Spleen (tissue), 11 donors: ENCODE results near the gene ZBTB7C. TPM values are rescaled to one million over a fixed set of nuclear protein-coding genes. Genes with fewer than 3 reads are reported as not detected.

Source experiments
- DNase-seq: peaks from one replicate; pipeline ENCODE4 v3.0.0-alpha.2; 2020
- H3K27ac ChIP-seq, 8 donors: fragments of 200-600 bp; sonication (generic) in 7 of 8; 1 replicate in 4 of 8; 2 replicates in 4 of 8; pipeline versions ENCODE4 v1.5.0 to v1.8.0; 2016 to 2021; ENCODE audit warnings: inconsistent platforms in 4 of 8, mild to moderate bottlenecking in 4 of 8, moderate library complexity in 1 of 8
- H3K27me3 ChIP-seq, 7 donors: fragments of 200-600 bp; sonication (generic) in 6 of 7; replicated peaks in 1 of 7; 1 replicate in 4 of 7; 2 replicates in 3 of 7; pipeline versions ENCODE4 v1.5.0 to v1.8.0; 2016 to 2021; ENCODE audit warnings: inconsistent platforms in 3 of 7, mild to moderate bottlenecking in 1 of 7
- H3K36me3 ChIP-seq, 6 donors: fragments of 200-600 bp; sonication (generic) in 5 of 6; 1 replicate in 4 of 6; 2 replicates in 2 of 6; pipeline versions ENCODE4 v1.5.0 to v1.8.0; 2016 to 2021; ENCODE audit warnings: inconsistent platforms in 2 of 6
- H3K4me1 ChIP-seq, 6 donors: fragments of 200-600 bp; sonication (generic) in 5 of 6; 1 replicate in 3 of 6; 2 replicates in 3 of 6; pipeline versions ENCODE4 v1.5.0 to v1.8.0; 2016 to 2021; ENCODE audit warnings: inconsistent platforms in 3 of 6
- H3K4me3 ChIP-seq, 8 donors: fragments of 200-600 bp; sonication (generic) in 7 of 8; 1 replicate in 4 of 8; 2 replicates in 4 of 8; pipeline versions ENCODE4 v1.5.0 to v1.8.0; 2016 to 2021; ENCODE audit warnings: inconsistent platforms in 4 of 8, mild to moderate bottlenecking in 4 of 8, moderate library complexity in 2 of 8
- H3K9me3 ChIP-seq, 8 donors: fragments of 200-600 bp; sonication (generic) in 7 of 8; 1 replicate in 4 of 8; 2 replicates in 4 of 8; pipeline versions ENCODE4 v1.5.0 to v1.8.0; 2016 to 2021; ENCODE audit warnings: inconsistent platforms in 4 of 8
- CTCF ChIP-seq, 11 experiments: fragments of 200-600 bp in 7 of 11; fragments of 450-650 bp in 4 of 11; sonication (generic) in 4 of 11; IDR thresholded peaks in 8 of 11; conservative IDR thresholded peaks in 3 of 11; 1 replicate in 7 of 11; 2 replicates in 4 of 11; pipeline versions ENCODE4 v1.4.0 to v1.8.0; 2016 to 2021; ENCODE audit warnings: antibody characterized with exemption in 11 of 11, inconsistent platforms in 4 of 11, mild to moderate bottlenecking in 1 of 11
- POLR2A ChIP-seq, 3 donors: fragments of 450-650 bp; IDR thresholded peaks; one replicate each; pipeline ENCODE4 v1.5.1; 2017; ENCODE audit warnings: antibody characterized with exemption in 3 of 3, mild to moderate bottlenecking in 1 of 3
- POLR2AphosphoS5 ChIP-seq, 3 donors: sonication (generic); formaldehyde crosslinking; IDR thresholded peaks; one replicate each; pipeline ENCODE4 v1.5.1; 2017; ENCODE audit warnings: antibody characterized with exemption in 3 of 3
- WGBS, 5 donors: extraction: QIAGEN DNeasy Blood & Tissue Kit in 3 of 5; methylation state at CpG; one replicate each; pipeline versions ENCODE4 v1.1.5 to v1.1.7; 2013 to 2018; 5-methylcytosine and 5-hydroxymethylcytosine counted together
- intact Hi-C: fragments of 100-400 bp; cut with DNase I; formaldehyde crosslinking; loops from one replicate; pipeline ENCODE4 v1.15.0; 2023; ENCODE audit warnings: low total_unique reads
- polyA plus RNA-seq, 3 donors: library from polyadenylated mRNA; stranded (reverse); fragments of 200-250 nt; gene quantifications; one replicate each; pipeline ENCODE4 v1.2.1, GENCODE V29; 2013
- total RNA-seq, 7 donors: library from RNA; depleted of rRNA in 3 of 7; stranded (reverse); fragments of >200 nt in 3 of 7; fragmentation: NEBNext Ultra II Directional in 4 of 7; extraction: Animal tissue kit (Norgen Biotek cat#: 25700) in 4 of 7; gene quantifications; one replicate each; pipeline versions ENCODE4 v1.1.0 to v1.2.1, GENCODE V29; 2016 to 2021
- donor health status: healthy with polysubstance abuse.
- donor health status: DM: no; HTN: no; CAD: no; lungs with moderate emphysema.
- donor health status: DM: no; HTN: no; CAD: no.
- donor health status: Bipolar disorder and iron deficiency.
- donor health status: healthy.
- donor health status: DM: no; HTN: no; CAD: no.
- donor health status: DM: yes; HTN: yes; CAD: no.

The ZBTB7C gene
- total and polyA plus RNA-seq, 10 donors = 1.00 to 64.2 (median 18.8) TPM

DNA sequence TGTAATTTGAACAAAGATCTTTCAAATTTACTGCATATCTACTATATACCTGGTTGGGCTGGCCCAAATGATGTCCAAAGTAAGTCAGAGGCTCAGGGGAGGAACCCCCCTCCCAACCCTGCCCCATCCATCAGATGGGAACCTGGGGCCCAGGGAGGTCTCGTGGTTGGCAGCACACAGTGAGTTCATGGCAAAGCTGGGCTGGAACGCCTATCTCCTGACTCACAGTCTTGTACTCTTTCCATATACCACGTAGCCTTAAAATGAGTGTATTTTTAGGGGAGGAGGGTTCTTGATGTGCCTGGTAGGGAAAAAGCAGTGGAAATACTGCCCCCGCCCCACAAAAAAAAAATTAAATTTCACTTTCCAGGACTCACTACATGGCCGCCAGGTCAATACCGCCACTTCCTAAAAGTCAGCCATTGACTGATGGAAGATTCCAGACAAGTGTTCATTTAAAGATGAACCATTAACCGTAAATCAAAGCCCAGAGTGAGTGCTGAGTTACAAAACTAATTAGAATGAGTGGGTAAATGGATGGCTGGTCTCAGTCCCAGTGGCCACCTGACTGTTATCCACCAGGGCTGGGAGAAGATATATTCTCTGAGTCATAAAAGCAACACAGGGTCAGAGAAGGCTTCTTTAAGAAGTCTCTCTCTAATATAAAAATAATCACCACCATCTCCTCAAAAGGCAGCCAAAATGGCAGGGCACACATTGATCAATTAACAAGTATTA lies 80.5 kb downstream of the ZBTB7C start:
- H3K4me3 ChIP-seq = no peak overlapping the region
- H3K27me3 ChIP-seq = peaks cover 0 to 3% (median 0%) of the 10 kb centered on the region in 7 donors
- no peak for TF ChIP-seq CTCF (IDR thresholded peaks at IDR 0.05 in 8 of 11, conservative IDR thresholded peaks at IDR 0.05 in 3 of 11)
- no peak for TF ChIP-seq POLR2AphosphoS5 (IDR thresholded peaks at IDR 0.05)
- no peak for TF ChIP-seq POLR2A (IDR thresholded peaks at IDR 0.05)
- H3K9me3 ChIP-seq = no peaks in the 10 kb centered on the region
- 83 to 93% (median 87%) methylated on average over 7 of the region's 7 CpGs for WGBS, 5 donors
- H3K4me1 ChIP-seq = peaks cover 2 to 10% (median 6%) of the 10 kb centered on the region in 6 donors
- intact Hi-C loops = no loop called here
- no peaks in the 10 kb centered on the region for H3K36me3 ChIP-seq
- peak; percentile 27 for DNase-seq
- no peak overlapping the region for H3K27ac ChIP-seq

DNA sequence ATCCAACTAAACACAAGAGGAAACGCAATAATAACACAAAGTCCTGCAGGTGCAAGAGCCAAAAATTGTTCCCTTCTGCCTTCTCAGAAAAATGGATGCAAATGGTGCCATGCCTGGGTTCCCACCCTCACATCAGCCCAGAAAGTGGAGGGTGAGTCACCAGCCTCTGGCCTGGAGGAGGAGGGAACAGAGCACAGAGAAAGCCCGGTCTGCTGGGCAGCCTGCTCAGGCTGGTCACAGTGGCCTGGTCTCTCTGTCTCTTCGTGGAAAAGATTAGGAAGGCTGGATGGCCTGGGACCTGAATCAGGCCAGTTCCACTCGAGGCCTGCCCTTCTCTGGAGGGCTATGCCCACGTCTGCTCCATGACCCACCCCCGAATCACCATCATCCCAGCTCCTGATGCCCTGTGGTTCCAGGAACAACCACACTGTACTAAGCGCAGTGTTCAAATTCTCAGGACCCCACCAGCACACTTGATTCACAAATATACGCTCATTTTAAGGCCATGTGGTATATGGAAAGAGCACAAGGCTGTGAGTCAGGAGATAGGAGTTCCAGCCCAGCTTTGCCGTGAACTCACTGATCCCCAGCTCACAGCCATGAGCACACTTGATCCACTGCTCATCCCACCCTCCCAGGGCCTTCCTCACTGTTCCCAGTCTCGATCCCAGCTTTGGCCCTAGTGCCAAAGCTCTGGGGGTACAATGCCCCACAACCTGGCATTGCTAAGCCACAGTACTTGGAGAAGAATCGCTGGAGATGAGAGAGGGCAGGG lies 82.1 kb downstream of the ZBTB7C start:
- TF ChIP-seq POLR2AphosphoS5 (IDR thresholded peaks at IDR 0.05) (no peak), POLR2A (IDR thresholded peaks at IDR 0.05) (no peak), CTCF (IDR thresholded peaks at IDR 0.05 in 8 of 11, conservative IDR thresholded peaks at IDR 0.05 in 3 of 11) (no peak)
- WGBS, 5 donors = 74 to 92% (median 87%) methylated on average over 11 of the region's 11 CpGs
- Histone ChIP-seq H3K4me3 (no peak overlapping the region), H3K9me3 (no peaks in the 10 kb centered on the region), H3K4me1 (peaks cover 0 to 4% (median 0%) of the 10 kb centered on the region in 6 donors), H3K27ac (no peak overlapping the region), H3K27me3 (no peaks in the 10 kb centered on the region), H3K36me3 (no peaks in the 10 kb centered on the region)
- intact Hi-C loops = no loop called here
- peak; percentile 48 for DNase-seq

GRCh38 chr18:48325115-48325665 lies 84.0 kb downstream of the ZBTB7C start:
- Histone ChIP-seq H3K4me3 (no peak overlapping the region), H3K9me3 (no peaks in the 10 kb centered on the region), H3K36me3 (no peaks in the 10 kb centered on the region), H3K27me3 (peaks cover 0 to 3% (median 0%) of the 10 kb centered on the region in 7 donors), H3K27ac (no peak overlapping the region), H3K4me1 (peaks cover 0 to 22% (median 12%) of the 10 kb centered on the region in 6 donors)
- TF ChIP-seq POLR2AphosphoS5 (IDR thresholded peaks at IDR 0.05) = no peak
- no peak for TF ChIP-seq CTCF (IDR thresholded peaks at IDR 0.05 in 8 of 11, conservative IDR thresholded peaks at IDR 0.05 in 3 of 11)
- no peak for TF ChIP-seq POLR2A (IDR thresholded peaks at IDR 0.05)
- WGBS, 5 donors = 84 to 100% (median 92%) methylated on average over 1 of the region's 1 CpG
- intact Hi-C loops = no loop called here
- no peak for DNase-seq

GRCh38 chr18:48324651-48325050 lies 84.5 kb downstream of the ZBTB7C start:
- Histone ChIP-seq H3K27ac (no peak overlapping the region), H3K27me3 (peaks cover 0 to 6% (median 0%) of the 10 kb centered on the region in 7 donors), H3K9me3 (no peaks in the 10 kb centered on the region), H3K36me3 (no peaks in the 10 kb centered on the region), H3K4me1 (peaks cover 3 to 28% (median 17%) of the 10 kb centered on the region in 6 donors), H3K4me3 (no peak overlapping the region)
- peak; percentile 59 for DNase-seq
- WGBS, 5 donors = 84 to 89% (median 86%) methylated on average over 9 of the region's 9 CpGs
- intact Hi-C loops = no loop called here
- TF ChIP-seq POLR2AphosphoS5 (IDR thresholded peaks at IDR 0.05) = no peak
- TF ChIP-seq CTCF (IDR thresholded peaks at IDR 0.05 in 8 of 11, conservative IDR thresholded peaks at IDR 0.05 in 3 of 11) = no peak
- TF ChIP-seq POLR2A (IDR thresholded peaks at IDR 0.05) = no peak
